Cardiac fibroblast (primary cell): ENCODE results near the gene TCFL5.
"Not testable (repeated sequence)": the region's sequence is repeated elsewhere in the genome, so short reads cannot be mapped to it uniquely, and the experiment has no call there.

Experiments
- DNase-seq, 2 donors: peaks; one replicate each; pipeline versions ENCODE4 v3.0.0 to v3.0.0-alpha.2; 2010; ENCODE audit warnings: low read depth in 2 of 2
- H3K4me3 ChIP-seq, 2 donors: replicated peaks in 1 of 2; 1 replicate in 1 of 2; 2 replicates in 1 of 2; pipeline ENCODE4 v1.5.1; 2011; ENCODE audit warnings: low read depth in 2 of 2, low read length in 2 of 2, mild to moderate bottlenecking in 2 of 2, moderate library complexity in 1 of 2
- TF ChIP-seq, protein P1 (sequence below): IDR thresholded peaks from one replicate; pipeline ENCODE4 v1.5.1; 2011; ENCODE audit warnings: low read depth, mild to moderate bottlenecking, low read length, inconsistent platforms

The TCFL5 gene

DNA sequence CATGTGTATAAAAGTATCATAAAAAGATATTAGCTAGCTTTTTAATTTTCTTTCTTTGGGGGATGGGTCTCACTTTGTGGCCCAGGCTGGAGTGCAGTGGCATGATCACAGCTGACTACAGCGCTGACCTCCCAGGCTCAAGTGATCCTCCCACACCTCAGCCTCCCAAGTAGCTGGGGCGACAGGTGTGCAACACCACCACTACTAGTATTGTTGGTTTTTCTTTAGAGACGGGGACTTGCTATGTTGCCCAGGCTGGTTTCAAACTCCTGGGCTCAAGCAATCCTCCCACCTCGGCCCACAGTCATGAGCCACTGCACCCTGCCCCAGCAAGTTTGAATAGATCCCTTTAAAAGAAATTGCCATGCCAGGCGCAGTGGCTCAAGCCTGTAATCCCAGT, 6.5 kb downstream of the TCFL5 start:
- no peak for DNase-seq
- H3K4me3 ChIP-seq = no peak overlapping the region
- TF ChIP-seq, protein P1, sequence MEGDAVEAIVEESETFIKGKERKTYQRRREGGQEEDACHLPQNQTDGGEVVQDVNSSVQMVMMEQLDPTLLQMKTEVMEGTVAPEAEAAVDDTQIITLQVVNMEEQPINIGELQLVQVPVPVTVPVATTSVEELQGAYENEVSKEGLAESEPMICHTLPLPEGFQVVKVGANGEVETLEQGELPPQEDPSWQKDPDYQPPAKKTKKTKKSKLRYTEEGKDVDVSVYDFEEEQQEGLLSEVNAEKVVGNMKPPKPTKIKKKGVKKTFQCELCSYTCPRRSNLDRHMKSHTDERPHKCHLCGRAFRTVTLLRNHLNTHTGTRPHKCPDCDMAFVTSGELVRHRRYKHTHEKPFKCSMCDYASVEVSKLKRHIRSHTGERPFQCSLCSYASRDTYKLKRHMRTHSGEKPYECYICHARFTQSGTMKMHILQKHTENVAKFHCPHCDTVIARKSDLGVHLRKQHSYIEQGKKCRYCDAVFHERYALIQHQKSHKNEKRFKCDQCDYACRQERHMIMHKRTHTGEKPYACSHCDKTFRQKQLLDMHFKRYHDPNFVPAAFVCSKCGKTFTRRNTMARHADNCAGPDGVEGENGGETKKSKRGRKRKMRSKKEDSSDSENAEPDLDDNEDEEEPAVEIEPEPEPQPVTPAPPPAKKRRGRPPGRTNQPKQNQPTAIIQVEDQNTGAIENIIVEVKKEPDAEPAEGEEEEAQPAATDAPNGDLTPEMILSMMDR = no peak

DNA sequence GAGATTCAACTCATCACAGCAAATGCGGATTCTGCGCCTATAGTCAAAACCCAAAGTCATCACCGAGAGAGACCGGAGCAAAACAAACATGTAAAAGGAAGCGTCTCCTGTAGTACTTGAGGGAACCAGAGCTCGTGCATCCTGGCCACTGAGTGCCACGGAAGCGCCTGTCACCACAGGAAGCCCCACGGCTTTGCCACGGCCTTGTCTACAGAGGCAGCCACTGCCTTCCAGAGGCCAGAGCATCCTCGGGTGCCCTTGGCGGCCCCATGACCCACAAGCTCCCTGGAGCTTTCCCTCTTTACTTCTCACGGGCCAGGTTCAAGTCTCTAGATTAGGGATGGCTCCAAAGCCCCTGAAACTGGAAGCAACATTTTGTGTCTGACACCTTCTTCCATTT, 7.5 kb downstream of the TCFL5 start:
- no peak for DNase-seq
- TF ChIP-seq, protein P1 = no peak
- H3K4me3 ChIP-seq = no peak overlapping the region

DNA sequence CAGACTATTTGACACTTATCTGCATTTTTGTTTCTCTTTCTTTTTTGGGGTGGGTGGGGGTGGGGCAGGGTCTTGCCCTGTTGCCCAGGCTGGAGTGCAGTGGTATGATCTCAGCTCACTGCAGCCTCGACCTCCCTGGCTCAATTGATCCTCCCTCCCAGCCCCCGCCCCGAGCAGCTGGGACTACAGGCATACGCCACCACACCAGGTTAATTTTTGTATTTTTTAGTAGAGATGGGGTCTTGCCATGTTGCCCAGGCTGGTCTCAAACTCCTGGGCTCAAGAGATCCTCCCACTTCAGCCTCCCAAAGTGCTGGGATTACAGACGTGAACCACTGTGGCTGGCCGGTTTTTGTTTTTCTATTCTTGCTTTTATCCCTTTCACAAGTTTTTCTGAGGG, 8.3 kb downstream of the TCFL5 start:
- not testable (repeated sequence) for H3K4me3 ChIP-seq, DNase-seq

DNA sequence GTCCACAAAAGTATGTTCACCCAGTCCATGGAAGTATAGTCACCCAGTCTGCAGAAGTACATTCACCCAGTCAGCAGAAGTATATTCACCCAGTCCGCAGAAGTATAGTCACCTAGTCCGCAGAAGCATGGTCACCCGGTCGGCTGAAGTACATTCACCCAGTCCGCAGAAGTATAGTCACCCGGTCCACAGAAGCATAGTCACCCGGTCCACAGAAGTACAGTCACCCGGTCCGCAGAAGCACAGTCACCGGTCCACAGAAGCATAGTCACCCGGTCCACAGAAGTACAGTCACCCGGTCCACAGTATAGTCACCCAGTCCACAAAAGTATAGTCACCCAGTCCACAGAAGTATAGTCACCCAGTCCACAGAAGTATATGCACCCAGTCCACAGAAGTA, 8.8 kb downstream of the TCFL5 start:
- H3K4me3 ChIP-seq = no peak overlapping the region
- DNase-seq = no peak
- TF ChIP-seq, protein P1 = no peak

DNA sequence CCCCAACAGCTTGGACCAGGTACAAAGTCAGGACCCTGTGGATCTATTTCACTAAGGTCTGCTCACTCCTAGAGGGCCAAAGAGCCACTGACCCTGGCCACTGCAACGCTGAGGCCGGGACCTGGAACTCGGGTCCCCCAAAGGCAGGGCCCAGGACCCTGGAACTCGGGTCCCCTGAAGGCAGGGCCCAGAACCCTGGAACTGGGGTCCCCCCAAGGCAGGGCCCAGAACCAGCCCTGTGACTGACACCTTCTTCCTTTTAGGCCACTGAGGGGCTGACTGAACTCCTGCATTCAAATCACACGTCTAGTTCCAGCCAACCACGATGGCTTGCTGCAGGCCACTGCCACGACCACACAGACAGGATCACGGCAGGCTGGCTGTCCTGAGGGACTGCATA, 9.4 kb downstream of the TCFL5 start:
- TF ChIP-seq, protein P1 = no peak

DNA sequence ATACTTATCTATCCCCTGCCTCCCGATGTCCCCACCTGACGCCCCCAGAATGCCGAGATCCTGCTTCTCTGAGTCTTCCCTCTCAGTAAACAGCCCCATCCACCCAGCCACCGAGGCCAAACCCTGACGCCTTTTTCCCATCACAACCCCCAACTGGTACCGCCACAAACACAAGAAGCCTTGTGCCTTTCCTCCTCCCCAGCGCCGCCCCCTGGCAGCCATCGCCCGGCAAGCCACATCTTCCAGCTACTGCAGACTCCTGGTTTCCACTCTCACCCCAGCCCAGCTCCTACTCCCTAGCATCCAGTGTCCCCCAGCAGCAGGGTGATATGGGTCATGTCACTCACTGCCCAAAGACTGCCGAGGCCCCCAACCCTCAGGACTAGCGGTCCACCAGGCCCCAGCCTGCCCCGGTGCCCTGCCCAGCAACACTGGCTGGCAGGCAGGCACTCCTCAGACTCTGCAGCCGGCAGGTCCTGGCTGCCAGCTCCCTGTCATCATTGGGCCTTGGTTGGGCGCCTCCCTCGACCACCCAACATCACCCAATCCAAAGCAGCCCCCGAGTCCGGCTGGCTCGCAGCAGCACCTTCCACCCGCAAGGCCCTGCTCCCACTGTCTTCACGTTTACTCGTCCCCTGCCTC, 11.2 kb downstream of the TCFL5 start:
- TF ChIP-seq, protein P1 = no peak
- no peak overlapping the region for H3K4me3 ChIP-seq
- DNase-seq = no peak

More for the DNA sequence above, 9.4 kb downstream of the TCFL5 start:
- DNase-seq = no peak
- H3K4me3 ChIP-seq = no peak overlapping the region

DNA sequence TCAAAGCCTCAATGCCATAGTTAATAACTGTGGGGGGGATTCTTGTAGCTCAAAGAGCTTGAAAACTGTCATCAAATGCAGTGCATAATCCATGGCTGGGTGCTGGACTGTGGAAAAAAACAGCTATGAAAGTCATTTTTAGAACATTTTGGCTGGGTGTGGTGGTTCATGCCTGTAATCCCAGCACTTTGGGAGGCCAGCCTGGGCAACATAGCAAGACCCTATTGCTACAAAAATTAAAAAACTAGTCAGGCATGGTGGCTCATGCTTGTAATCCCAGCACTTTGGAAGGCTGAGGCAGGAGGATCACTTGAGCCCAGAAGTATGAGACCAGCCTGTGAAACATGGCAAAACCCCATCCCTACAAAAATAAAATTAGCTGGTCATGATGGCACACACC, 12.2 kb downstream of the TCFL5 start:
- no peak overlapping the region for H3K4me3 ChIP-seq
- TF ChIP-seq, protein P1 = no peak
- no peak for DNase-seq

DNA sequence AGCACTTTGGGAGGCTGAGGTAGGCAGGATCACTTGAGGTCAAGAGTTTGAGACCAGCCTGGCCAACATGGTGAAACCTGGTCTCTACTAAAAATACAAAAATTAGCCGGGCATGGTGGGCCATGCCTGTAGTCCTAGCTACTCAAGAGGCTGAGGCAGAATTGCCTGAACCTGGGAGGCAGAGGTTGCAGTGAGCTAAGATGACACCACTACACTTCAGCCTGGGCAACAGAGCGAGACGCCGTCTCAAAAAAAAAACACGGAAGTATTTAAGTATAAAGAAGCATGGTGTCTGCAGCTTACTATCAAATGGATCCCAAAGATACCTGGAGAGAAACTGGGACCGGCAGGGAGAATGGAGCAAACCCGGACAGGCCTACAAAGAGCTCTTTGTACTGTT, 12.7 kb downstream of the TCFL5 start:
- not testable (repeated sequence) for DNase-seq, H3K4me3 ChIP-seq
